Neural crest cell (in vitro differentiated cells): ENCODE data around the gene ELFN1. TPM values are rescaled to one million over a fixed set of nuclear protein-coding genes. Genes with fewer than 3 reads are reported as not detected.

Source experiments
- DNase-seq: peaks from one replicate; pipeline ENCODE4 v3.0.0; 2021; ENCODE audit warnings: low read depth, mixed read lengths, low spot score
- H3K27ac Mint-ChIP-seq: one replicate; pipeline ENCODE4 v1.8.0; 2021; ENCODE audit warnings: mild to moderate bottlenecking, mixed read lengths; ENCODE audit not compliant: unreplicated experiment
- H3K27me3 Mint-ChIP-seq: 2 replicates; pipeline ENCODE4 v1.8.0; 2021; ENCODE audit warnings: low read depth, mild to moderate bottlenecking, mixed read lengths
- H3K36me3 Mint-ChIP-seq: 2 replicates; pipeline ENCODE4 v1.8.0; 2021; ENCODE audit warnings: low read depth, mild to moderate bottlenecking, mixed read lengths
- H3K4me1 Mint-ChIP-seq: 2 replicates; pipeline ENCODE4 v1.8.0; 2021; ENCODE audit warnings: mixed read lengths
- H3K4me3 Mint-ChIP-seq: one replicate; pipeline ENCODE4 v1.8.0; 2021; ENCODE audit warnings: mild to moderate bottlenecking, mixed read lengths
- H3K9me3 Mint-ChIP-seq: 2 replicates; pipeline ENCODE4 v1.8.0; 2021; ENCODE audit warnings: mixed read lengths
- total RNA-seq: library from RNA; stranded (reverse); gene quantifications from 2 replicates; pipeline ENCODE4 v1.2.1, GENCODE V29; 2021
- TF ChIP-seq, protein P1 (sequence below): fragments of 200-600 bp; sonication (generic); conservative IDR thresholded peaks from 2 replicates; pipeline ENCODE4 v1.5.0; 2021; ENCODE audit warnings: antibody characterized with exemption, mild to moderate bottlenecking

Gene ELFN1
- total RNA-seq, 1 donor from 2014 or later, result 8.5 TPM

DNA sequence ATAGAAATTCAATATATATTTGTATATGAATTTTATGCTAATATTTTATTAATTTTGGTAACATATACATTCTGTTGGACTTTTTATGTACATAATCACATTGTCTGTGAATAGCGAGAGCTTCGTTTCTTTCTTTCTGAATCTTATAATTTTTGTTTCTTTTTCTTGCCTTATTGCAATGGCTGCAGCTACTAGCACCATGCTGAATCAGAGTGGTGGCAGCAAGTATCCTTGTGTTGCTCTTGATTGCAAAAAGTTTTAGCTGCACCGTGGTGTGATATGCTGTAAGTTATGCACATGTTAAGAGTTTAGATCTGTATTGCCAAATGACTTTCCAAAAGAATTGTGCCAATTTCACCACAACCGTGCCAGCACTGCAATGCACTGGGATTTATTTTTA lies 32.6 kb downstream of the ELFN1 start:
- no peaks in the 10 kb centered on the region for H3K4me1 Mint-ChIP-seq
- no peak overlapping the region for H3K27ac Mint-ChIP-seq
- H3K4me3 Mint-ChIP-seq, result no peak overlapping the region
- peaks cover 15% of the 10 kb centered on the region for H3K36me3 Mint-ChIP-seq
- peaks cover 2% of the 10 kb centered on the region for H3K9me3 Mint-ChIP-seq
- peaks cover 4% of the 10 kb centered on the region for H3K27me3 Mint-ChIP-seq
- no peak for DNase-seq
- TF ChIP-seq, protein P1, sequence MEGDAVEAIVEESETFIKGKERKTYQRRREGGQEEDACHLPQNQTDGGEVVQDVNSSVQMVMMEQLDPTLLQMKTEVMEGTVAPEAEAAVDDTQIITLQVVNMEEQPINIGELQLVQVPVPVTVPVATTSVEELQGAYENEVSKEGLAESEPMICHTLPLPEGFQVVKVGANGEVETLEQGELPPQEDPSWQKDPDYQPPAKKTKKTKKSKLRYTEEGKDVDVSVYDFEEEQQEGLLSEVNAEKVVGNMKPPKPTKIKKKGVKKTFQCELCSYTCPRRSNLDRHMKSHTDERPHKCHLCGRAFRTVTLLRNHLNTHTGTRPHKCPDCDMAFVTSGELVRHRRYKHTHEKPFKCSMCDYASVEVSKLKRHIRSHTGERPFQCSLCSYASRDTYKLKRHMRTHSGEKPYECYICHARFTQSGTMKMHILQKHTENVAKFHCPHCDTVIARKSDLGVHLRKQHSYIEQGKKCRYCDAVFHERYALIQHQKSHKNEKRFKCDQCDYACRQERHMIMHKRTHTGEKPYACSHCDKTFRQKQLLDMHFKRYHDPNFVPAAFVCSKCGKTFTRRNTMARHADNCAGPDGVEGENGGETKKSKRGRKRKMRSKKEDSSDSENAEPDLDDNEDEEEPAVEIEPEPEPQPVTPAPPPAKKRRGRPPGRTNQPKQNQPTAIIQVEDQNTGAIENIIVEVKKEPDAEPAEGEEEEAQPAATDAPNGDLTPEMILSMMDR, result no peak

DNA sequence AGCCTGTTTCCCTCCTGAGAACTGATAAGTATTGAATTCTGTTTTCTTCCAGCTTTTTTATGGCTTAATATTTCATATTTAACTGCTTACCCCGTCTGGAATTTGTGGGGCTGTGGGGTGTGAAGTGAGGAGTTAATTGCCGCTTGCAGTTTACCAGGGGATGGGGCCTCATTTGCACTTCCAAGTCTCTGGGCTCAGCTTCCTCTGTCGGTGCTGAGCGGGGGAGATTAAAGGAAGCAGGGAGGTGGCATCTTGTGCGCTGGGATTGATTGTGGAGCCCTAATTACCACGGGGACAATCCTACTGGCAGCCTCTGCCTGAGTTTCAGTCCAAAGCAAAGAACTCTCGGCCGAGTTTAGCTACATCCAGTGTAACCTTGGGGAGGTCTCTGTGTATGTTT lies 33.4 kb downstream of the ELFN1 start:
- DNase-seq, result no peak
- Mint-ChIP-seq H3K9me3 (peaks cover 2% of the 10 kb centered on the region), H3K4me3 (no peak overlapping the region), H3K27me3 (peaks cover 4% of the 10 kb centered on the region), H3K4me1 (no peaks in the 10 kb centered on the region), H3K36me3 (peaks cover 15% of the 10 kb centered on the region), H3K27ac (no peak overlapping the region)
- TF ChIP-seq, protein P1, result no peak

GRCh38 chr7:1703871-1704810 lies 34.1 kb downstream of the ELFN1 start:
- no peak for DNase-seq
- Mint-ChIP-seq H3K4me3 (no peak overlapping the region), H3K36me3 (peaks cover 15% of the 10 kb centered on the region), H3K9me3 (peaks cover 2% of the 10 kb centered on the region), H3K4me1 (no peaks in the 10 kb centered on the region), H3K27ac (no peak overlapping the region), H3K27me3 (peaks cover 4% of the 10 kb centered on the region)
- TF ChIP-seq, protein P1, result no peak

- Mint-ChIP-seq H3K9me3 (peaks cover 5% of the 10 kb centered on the region), H3K27me3 (peaks cover 4% of the 10 kb centered on the region), H3K4me1 (no peaks in the 10 kb centered on the region), H3K36me3 (peaks cover 19% of the 10 kb centered on the region), H3K4me3 (no peak overlapping the region), H3K27ac (no peak overlapping the region)
- TF ChIP-seq, protein P1, result no peak
- no peak for DNase-seq
Measured at GRCh38 chr7:1704811-1705738, 35.0 kb downstream of the ELFN1 start.

DNA sequence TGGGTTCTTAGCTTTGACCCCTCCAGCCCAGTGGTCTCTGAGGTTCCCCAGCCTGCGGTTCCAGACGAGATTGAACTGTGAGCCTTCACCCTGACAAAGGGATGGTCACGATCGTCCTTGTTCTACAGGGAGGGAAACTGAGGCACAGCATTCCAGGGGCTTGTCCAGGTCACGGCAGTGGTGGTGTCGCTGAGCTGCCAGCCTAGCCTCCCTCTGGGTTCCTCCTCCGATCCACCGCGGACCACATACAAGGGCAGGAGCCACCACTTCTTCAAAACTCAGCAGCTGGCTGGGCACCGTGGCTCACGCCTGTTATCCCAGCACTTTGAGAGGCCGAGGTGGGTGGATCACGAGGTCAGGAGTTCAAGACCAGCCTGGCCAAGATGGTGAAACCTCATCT lies 35.8 kb downstream of the ELFN1 start:
- no peak for DNase-seq
- TF ChIP-seq, protein P1, result no peak
- Mint-ChIP-seq H3K4me3 (no peak overlapping the region), H3K4me1 (no peaks in the 10 kb centered on the region), H3K27me3 (peaks cover 4% of the 10 kb centered on the region), H3K36me3 (peaks cover 19% of the 10 kb centered on the region), H3K27ac (no peak overlapping the region), H3K9me3 (peaks cover 3% of the 10 kb centered on the region)
